HG02870 (cell line): ENCODE results near the gene RBM47.
A peak's percentile ranks its signal among the peaks of the same experiment; 100 is the strongest.
"Not testable (repeated sequence)": the region's sequence is repeated elsewhere in the genome, so short reads cannot be mapped to it uniquely, and the experiment has no call there.

Experiments used
- ATAC-seq: cut with Tn5 transposase; IDR thresholded peaks from one replicate; pipeline ENCODE4 v1.9.1; 2021; ENCODE audit warnings: mild to moderate bottlenecking, moderate library complexity; ENCODE audit not compliant: unreplicated experiment

RBM47 gene

DNA sequence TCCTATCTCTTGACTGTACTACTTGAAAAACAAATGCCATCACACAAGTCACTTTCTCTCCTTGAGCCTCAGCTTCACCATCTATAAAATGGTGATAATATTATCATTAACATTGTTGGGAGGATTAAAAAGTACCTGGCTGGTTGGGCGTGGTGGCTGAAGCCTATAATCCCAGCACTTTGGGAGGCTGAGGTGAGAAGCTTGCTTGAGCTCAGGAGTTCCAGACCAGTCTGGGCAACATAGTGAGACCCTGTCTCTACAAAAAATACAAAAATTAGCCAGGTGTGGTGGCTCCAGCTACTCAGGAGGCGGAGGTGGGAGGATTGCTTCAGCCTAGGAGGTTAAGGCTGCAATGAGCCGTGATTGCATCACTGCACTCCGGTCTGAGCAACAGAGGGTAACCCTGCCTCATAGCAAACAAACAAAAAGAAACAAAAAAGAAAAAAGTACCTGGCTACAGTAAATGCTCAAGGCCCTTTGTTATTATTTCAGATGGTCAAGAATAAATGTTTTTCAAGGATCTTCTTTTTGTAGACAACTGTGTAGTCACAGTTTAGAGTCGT, 174.2 kb downstream of the RBM47 start:
- no peak for ATAC-seq

GRCh38 chr4:40454816-40455215, 174.8 kb downstream of the RBM47 start:
- no peak for ATAC-seq

DNA sequence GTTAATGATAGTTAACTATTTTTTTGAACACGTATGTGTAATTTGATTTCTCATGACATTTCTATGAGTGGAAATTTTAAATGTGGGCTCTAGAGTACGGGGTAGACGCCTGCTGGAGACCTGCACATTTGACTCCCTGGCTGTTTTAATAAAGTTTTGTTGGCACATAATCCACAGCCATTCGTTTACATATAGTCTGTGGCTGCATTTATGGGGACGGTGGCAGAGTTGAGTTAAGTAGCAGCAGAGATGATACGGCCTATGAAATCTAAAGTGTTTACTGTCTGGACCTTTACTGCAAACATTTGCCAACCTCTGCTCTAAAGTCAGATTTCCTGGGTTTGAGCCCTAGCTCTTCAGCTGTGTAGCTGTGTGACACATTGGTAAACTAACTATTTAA, 175.8 kb downstream of the RBM47 start:
- no peak for ATAC-seq

GRCh38 chr4:40448875-40449274, 180.8 kb downstream of the RBM47 start:
- no peak for ATAC-seq

GRCh38 chr4:40446839-40447238, 182.8 kb downstream of the RBM47 start:
- ATAC-seq, result no peak

DNA sequence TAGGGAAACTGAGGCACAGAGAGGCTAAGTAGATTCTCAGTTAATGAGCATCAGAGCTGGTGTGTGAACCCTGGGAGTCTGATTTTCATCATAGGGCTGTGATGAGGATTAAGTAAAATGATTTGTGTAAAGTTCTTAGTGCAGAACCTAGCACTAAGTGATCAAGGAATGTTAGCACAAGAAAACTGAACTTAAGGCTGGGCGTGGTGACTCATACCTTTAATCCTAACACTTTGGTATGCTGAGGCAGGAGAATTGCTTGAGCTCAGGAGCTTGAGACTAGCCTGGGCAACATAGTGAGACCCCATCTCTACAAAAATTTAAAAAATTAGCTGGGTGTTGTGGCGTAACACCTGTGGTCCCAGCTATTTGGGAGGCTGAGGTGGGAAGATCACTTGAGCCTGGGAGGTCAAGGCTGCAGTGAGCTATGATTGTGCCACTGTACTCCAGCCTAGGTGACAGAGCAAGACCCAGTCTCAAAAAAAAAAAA, 183.4 kb downstream of the RBM47 start:
- not testable (repeated sequence) for ATAC-seq

GRCh38 chr4:40445671-40446070, 184.0 kb downstream of the RBM47 start:
- ATAC-seq, result no peak

- no peak for ATAC-seq
Measured at GRCh38 chr4:40441430-40441829, 188.2 kb downstream of the RBM47 start.

- no peak for ATAC-seq
Measured at GRCh38 chr4:40439519-40439918, 190.1 kb downstream of the RBM47 start.

GRCh38 chr4:40438384-40439026, 191.2 kb downstream of the RBM47 start:
- no peak for ATAC-seq

GRCh38 chr4:40437741-40438383, 191.8 kb downstream of the RBM47 start:
- no peak for ATAC-seq

DNA sequence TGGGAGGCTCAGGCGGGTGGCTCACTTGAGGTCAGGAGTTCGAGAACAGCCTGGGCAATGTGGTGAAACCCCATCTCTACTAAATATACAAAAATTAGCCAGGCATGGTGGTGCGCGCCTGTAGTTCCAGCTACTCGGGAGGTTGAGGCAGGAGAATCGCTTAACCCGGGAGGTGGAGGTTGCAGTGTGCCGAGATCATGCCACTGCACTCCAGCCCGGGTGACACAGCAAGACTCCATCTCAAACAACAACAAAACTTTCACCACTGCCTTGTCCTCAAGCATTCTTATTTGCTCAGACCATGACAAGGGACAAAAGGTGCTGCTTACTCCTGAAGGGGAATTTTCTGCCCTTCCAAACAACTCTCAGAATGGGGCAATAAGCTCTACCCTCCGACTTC, 194.4 kb downstream of the RBM47 start:
- ATAC-seq, result not testable (repeated sequence)

DNA sequence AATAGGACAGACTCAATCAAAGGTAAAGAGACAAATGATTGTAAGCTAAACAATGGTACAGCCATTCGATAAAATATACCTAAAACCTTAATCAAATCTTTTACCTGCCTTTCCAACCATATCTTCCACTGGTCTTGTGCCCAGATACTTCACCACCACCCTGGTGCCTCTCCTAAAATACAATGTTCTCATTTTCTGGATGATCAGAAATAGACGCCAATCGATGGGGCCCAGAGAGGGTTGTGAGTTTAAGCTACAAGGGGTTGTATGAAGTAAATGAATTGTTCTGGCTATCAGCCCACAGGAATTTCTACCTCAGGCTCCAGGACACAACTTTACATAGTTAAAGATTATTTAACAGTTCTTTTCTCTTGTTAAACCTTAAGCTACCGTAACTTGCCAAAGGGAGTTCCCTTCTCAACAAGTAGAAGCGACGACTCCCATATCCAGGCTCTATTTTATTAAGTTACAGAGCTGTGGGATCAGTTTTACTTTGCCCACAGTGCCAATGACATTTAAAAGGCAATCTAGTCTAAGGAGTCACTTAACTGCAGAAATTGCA, 195.5 kb downstream of the RBM47 start:
- no peak for ATAC-seq

- ATAC-seq, result no peak
Measured at GRCh38 chr4:40432504-40432903, 197.2 kb downstream of the RBM47 start.

DNA sequence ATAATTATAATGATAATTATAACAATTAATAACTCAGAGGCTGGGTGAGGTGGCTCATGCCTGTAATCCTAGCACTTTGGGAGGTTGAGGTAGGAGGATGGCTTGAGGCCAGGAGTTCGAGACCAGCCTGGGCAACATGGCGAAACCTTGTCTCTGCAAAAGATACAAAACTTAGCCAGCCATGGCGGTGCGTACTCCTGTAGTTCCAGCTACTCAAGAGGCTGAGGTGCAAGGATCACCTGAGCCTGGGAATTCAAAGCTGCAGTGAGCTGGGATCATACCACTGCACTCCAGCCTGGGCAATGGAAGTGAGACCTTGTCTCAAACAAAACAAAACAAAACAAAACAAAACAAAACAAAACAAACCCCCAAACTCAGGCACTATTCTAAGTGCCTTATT, 201.8 kb downstream of the RBM47 start:
- not testable (repeated sequence) for ATAC-seq

GRCh38 chr4:40427128-40427527, 202.5 kb downstream of the RBM47 start:
- no peak for ATAC-seq

DNA sequence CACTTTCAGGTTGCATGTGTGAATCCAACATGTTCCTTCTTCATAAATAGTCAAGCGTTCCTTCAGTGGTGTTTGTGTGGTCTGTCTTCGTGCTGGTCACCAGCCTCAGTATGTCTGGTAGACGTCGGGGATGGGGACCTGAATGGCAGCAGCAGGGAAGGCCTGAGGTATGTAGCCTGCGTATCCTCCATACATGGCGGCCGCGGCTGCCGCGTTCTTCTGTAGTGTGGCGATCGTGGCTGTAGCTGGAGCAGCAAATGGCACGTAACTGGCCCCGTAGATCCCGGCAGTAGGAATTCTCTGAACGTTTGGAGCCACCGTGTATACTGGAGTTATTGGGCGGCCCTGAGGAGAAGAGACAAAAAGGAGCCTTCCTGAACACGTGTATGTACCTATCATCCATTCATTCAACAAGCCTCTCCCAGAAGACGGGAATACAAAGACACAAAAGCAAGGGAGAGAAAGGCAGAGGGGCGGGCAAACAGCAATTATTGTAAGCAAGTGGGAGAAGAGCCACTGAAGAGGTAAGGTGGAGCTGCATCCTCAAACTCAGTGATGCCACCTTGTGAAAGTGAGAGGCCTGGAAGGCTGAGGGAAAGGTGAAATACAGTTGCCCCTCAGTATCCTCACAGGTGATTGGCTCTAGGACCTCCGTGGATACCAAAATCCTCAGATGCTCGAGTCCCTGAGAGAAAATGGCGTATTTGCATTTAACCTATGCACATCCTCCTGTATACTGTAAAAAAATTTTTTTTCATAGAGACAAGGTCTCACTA, 203.7 kb downstream of the RBM47 start:
- ATAC-seq, result no peak

DNA sequence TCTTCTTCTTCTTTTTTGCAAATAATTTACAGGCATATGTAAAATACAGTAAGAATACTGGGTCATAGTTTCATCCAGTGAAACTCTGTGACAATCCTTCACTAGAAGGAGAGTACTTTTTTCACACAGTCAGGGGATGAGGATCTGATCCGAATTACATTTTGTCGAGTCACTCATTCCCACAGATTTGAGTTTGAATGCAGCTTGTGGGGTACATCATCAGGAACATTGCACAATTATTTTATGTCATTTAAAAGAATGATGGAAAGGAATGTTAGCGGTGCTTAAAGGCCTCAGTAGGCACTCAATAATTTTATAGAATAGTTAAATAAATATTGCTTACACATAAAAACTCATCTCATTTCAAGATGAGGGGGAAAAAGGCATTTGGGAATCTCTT, 205.9 kb downstream of the RBM47 start:
- no peak for ATAC-seq

GRCh38 chr4:40421839-40422708, 207.6 kb downstream of the RBM47 start:
- peak; percentile 69 for ATAC-seq

DNA sequence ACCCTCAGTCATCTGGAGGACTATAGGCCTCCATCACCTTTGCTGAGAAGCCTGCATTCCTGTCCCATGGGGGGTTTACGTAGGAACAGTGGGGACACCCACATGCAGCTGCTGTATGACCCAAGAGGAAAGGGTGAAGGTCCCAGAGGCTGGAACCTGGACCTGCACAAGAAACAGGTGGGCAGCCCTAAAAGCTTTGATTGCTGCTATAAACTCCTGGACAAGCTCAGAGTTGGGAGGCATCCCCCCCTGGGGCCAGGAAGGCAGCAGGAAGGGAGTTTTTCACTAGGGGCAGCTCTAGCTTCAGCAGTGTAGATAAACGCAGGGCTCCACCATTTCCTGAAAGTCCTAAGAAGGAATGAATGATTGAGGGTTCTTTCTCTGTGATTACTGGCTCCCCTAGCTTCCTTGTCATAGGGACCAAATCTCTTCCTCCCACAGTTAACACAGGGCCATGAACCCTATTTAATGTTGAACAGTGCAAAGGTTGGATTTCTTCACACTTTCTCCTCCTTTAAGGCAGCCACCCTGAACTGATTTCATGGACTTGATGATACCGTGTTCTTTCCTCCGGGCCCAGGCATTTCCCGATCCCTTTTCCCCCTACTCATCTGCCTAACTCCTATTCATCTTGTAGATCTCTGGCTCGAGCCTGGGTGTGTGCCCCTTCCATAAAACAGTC, 210.3 kb downstream of the RBM47 start:
- ATAC-seq, result no peak
